Activated CD8-positive, alpha-beta memory T cell treated with anti-CD3 and anti-CD28 coated beads, Interleukin-2, amount 50 U/mL, for 1 hour (primary cell): ENCODE measurements around the gene NES.

Source experiments
- DNase-seq: peaks from one replicate; pipeline ENCODE4 v3.0.0-alpha.2; 2020; ENCODE audit errors: extremely low read depth

The NES gene, protein sequence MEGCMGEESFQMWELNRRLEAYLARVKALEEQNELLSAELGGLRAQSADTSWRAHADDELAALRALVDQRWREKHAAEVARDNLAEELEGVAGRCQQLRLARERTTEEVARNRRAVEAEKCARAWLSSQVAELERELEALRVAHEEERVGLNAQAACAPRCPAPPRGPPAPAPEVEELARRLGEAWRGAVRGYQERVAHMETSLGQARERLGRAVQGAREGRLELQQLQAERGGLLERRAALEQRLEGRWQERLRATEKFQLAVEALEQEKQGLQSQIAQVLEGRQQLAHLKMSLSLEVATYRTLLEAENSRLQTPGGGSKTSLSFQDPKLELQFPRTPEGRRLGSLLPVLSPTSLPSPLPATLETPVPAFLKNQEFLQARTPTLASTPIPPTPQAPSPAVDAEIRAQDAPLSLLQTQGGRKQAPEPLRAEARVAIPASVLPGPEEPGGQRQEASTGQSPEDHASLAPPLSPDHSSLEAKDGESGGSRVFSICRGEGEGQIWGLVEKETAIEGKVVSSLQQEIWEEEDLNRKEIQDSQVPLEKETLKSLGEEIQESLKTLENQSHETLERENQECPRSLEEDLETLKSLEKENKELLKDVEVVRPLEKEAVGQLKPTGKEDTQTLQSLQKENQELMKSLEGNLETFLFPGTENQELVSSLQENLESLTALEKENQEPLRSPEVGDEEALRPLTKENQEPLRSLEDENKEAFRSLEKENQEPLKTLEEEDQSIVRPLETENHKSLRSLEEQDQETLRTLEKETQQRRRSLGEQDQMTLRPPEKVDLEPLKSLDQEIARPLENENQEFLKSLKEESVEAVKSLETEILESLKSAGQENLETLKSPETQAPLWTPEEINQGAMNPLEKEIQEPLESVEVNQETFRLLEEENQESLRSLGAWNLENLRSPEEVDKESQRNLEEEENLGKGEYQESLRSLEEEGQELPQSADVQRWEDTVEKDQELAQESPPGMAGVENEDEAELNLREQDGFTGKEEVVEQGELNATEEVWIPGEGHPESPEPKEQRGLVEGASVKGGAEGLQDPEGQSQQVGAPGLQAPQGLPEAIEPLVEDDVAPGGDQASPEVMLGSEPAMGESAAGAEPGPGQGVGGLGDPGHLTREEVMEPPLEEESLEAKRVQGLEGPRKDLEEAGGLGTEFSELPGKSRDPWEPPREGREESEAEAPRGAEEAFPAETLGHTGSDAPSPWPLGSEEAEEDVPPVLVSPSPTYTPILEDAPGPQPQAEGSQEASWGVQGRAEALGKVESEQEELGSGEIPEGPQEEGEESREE (N-terminal part only)

DNA sequence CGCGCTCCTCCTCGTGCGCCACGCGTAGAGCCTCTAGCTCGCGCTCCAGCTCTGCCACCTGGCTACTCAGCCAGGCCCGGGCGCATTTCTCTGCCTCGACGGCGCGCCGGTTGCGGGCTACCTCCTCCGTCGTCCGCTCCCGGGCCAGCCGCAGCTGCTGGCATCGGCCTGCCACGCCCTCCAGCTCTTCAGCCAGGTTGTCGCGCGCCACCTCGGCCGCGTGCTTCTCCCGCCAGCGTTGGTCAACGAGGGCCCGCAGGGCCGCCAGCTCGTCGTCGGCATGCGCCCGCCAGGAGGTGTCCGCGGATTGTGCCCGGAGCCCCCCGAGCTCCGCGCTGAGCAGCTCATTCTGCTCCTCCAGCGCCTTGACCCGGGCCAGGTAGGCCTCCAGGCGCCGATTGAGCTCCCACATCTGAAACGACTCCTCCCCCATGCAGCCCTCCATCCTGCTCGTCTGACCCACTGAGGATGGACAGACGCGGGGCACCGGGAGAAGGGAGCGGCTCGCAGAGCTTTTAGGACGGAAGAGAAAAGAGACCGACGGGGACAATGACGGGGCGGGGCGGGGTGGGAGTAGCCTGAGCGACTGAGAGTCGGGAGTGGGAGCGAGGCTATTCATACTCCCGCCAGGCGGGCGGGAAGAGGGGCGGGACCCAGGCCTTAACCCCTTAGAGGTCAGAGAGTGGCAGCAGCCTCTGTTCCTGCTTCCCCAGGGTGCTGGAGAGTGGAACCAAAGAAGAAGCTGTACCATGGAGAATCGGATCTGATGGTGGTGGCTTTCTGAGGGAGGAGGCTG lies at the start of gene NES:
Gene NES (minus strand): TSS at position 588 of the 796 bp plus-strand sequence. CDS start 143 bp downstream, at position 445.
- no peak for DNase-seq

DNA sequence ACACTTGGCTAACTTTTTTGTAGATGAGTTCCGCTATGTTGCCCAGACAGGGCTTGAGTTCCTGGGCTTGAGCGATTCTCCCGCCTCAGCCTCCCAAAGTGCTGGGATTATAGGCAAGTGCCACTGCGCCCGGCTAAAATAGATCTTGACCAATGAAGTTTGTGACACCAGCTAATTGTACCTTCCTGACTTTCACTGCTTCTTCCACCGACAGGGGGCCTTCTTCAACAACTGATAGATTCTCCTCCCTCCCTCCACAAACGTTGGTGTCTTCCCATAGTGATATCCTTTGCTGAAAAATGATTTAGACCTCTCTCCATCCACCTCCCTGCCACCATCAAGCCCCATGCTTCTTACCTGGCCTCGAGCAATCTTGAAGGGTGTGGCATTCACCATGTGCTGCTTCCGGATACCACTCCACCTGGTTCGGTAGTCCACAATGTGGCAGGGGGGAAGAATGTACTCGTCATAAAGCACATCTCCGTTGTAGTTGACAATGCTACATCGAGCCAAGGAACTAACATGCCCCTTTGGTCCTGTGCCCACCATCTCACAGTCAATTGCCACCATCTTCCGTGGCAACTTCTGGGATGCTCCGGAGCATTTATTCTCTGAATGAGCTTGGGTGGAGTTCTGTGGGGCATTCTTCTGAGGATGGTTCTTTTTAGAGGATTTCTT lies 49.5 kb upstream of the NES start:
- DNase-seq = no peak

- no peak for DNase-seq
These were observed 48.6 kb upstream of the NES start for GRCh38 chr1:156725683-156726280.

DNA sequence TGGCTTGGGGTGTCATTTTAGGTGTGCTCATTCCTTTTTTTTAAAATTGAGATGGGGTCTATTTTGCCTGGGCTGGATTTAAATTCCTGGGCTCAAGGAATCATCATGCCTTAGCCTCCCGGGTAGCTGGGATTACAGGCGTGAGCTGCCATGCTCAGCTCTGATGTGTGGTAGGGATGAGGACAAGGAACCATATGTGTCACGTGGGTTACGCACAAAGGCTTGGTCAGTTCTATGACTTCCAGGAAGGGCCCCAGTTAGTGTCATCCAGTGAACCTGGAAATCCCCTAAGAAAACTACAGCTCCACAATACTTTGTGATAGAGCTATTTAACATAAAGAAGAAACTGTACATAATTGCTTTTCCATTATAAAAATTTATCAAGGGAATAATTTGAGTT lies 44.3 kb upstream of the NES start:
- DNase-seq = no peak

GRCh38 chr1:156721131-156721530 lies 43.9 kb upstream of the NES start:
- DNase-seq = no peak

DNA sequence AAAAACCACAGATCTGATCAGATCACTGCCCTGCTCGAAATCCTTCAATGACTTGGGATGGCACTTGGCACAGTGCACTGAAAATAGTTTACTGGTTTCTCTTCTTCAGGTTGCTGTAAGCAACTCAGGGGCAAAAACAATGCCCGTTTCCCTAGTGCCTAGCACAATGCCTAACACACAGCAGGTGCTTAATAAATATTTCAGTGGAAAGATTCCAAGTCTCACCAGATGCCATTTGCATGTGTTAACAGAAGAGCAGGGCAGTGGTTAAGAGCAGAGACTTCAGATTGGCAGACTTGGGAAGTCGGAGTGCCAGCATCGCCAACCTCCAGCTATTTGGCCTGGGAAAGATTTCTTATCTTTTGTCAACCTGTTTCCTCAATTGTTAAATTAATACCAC lies 40.1 kb upstream of the NES start:
- DNase-seq = no peak

GRCh38 chr1:156714830-156715229 lies 37.6 kb upstream of the NES start:
- DNase-seq = no peak

DNA sequence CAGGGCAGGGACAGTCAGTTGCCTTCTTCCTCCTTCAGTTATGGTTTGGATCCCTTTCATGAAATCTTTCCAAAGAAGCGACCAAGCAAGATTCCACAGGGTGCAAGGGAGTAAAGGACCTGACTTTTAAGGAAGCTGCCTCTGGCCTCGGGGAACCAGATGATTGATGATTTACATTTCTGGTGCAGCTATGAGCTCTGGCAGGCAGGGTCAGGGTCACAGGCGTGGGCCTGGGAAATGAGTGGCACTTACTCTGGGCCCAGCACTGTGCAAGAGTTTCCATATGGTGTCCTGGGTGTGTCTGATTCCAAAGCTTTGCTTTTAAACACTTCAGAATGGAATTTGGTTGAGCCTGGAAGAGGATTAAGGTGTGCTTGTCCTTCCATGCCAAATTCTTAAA lies 35.4 kb upstream of the NES start:
- DNase-seq = no peak

DNA sequence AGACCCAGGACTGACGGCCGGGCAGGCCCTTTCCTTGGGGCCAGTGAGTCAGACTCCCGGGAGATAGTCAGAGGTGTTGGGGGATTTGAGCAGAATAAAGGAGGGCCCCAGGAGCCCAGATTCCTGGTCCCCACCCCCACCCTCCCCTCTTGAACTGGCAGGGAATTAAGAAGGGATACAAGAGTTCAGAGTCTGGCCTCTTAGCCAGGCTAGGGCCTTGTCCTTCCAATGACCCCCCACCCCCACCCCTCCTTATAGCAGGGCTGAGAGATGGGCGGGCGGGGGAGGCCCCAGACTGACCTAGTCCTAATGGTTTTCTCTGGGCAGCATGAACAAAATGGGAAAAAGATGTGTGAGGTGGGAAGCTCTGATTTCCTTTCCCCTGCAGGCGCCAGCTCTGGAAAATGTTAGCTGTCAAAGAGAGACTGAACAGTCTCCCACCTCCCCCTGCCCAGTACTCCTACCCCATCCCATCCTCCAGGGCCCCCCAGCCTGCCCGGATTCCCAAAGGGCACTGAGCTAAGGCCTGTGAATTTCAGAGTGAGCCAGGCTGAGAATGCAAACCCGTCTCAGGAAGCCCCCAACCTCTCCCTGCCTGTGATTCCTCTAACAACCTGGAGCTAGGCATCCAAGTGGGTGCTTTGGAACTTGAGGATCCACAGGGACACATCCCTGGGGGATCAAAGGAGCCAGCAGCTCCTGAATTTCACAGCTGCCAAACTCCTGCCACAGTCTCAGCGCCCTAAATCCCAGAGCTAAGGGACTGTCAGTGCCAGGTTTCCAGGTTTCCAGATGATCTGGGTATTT lies 34.0 kb upstream of the NES start:
- DNase-seq = no peak

DNA sequence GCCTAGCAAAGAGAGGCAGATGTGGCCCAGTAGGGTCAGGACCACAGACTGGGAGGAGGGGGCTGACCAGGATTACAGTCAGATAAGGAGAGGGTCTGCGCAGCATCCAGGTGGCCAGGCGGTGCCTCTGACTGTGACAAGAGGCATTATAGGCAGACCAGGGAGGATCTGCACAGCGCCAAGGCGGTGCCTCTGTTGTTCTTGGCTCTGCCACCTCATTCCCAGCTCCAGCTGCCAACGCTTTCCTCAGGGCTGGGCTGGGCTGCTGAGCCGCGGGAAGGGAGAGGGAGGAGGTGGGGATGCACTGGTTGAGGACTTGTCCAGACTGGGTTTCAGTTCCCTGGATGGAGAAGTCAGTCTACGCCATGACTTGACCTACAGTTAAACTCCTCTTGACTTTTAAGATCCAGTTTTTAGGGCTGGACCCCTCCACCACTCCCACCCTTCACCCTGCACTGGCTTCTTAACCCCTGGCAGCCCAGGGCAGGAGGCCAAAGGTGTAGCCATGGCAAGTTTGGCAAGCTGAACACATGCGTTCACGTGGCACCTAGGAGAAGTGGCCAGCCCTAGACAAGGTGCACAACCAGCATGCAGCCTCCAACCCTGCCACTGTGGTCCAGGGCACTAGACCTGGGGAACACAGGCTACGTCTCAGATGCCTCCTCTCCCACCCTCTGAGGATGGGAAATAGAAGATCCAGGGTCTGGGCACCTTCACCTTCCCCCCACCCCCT lies 32.7 kb upstream of the NES start:
- DNase-seq = no peak

- DNase-seq = no peak
These were observed 31.8 kb upstream of the NES start for GRCh38 chr1:156709031-156709430.

GRCh38 chr1:156708218-156708661 lies 31.0 kb upstream of the NES start:
- DNase-seq = no peak

GRCh38 chr1:156707417-156708217 lies 30.4 kb upstream of the NES start:
- DNase-seq = no peak

DNA sequence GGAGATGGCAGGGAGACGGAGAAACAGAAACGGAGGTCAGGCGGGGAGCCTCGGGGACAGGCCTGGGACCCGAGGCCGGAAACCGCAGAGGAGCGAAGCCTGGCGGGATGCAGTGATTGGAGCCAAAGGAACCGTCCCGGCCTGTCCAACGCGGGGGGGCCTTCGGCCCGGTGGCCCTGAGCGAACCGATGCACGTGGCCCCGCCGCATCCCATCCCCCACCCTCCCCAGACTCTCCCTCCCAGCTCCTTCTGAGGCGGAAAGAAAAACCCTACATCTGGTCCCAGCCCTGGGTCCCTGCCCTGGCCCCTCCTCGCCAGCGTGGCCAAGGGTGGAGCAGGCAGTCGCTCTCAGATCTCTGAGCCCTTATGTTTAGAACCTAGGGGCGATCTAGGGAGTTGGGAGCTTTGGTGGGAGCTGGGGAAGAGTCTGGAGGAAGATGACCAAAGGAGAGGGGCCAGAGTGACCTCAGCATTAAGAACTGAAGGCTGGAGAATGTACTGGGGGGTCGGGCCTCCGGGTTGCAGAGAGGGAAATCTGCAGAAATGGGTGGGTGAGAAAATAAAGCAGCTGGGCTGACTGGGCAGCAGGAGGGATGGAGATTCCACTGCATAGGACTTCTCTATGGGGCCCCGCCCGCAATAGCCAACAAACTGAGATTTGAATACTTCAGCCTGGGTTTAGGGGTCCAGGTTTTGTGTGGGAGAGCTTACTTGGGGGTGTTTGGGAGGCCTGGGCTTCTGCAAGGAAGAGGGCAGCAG lies 29.6 kb upstream of the NES start:
- DNase-seq = no peak

DNA sequence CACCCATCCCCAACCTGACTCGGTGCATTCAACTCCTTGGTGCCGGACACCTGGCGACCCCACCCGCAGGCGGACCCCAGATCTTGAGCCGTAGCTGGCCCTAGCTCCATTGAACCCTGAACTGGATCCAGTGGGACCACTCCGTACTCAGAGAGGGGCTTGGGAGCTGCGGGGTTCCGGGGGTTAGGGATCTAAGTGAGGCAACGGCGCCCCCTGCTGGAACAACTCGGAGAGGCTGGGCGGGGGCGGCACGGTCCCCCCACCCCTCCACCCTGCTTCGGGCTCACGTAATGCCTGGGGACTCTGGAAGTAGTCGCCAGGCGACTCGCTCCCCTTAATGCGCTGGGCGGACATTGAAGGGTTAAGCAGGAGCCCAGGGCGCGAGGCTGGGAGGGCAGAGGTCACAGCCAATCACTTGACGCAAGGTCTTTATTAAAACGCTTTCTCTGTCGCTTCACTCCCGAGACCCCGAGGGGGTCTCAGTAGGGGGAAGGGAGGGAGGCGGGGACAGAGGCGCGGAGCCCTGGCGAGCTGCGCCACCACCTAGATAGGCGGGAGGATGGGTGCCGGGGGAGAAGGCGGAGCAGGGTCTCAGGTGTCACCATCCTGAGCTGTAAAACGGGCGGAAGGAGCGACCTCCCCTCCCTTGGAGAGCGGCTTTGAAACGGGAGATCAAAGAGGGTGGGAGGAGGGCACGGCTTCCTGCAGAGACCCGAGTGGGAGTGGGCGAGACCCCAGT lies 28.9 kb upstream of the NES start:
- peak; percentile 34 for DNase-seq

- no peak for DNase-seq
These were observed 28.2 kb upstream of the NES start, which contains the start of gene CRABP2 for GRCh38 chr1:156705321-156705917. Gene CRABP2, minus strand, starts transcription at chr1:156705583. Its CDS starts 137 bp downstream, at chr1:156705446.
